ENCODE data around the gene LRBA. TPM values are rescaled to one million over a fixed set of nuclear protein-coding genes. Genes with fewer than 3 reads are reported as not detected.

The LRBA gene
- total and polyA plus RNA-seq, 9 of the 15 experiments (the other 6 are each of a cell fraction or from before 2014, with no cell fraction given), result 24.2 to 88.7 (median 59.7) TPM

- in situ Hi-C loops (cut with MboI), result no loop called here
- H3K79me2 ChIP-seq (ENCODE audit: control insufficient read depth, insufficient read depth, low read length), result no peaks in the 10 kb centered on the region; the same call in 2 of the 3 replicates
- BruUV-seq (replicated peaks), result no TSS peak
- H2AFZ ChIP-seq (ENCODE audit: low read depth, low read length), result no peak overlapping the region
- intact Hi-C loops (cut with micrococcal nuclease), result no loop called here
- no peak for TF ChIP-seq MCM3 (IDR thresholded peaks at IDR 0.05)
- TF ChIP-seq DACH1 (IDR thresholded peaks at IDR 0.05; ENCODE audit: partially characterized antibody), result no peak
- TF ChIP-seq SMARCC2 (IDR thresholded peaks at IDR 0.05; ENCODE audit: low read depth), result no peak
- TF ChIP-seq ZNF584 (CRISPR knock-in tag; IDR thresholded peaks at IDR 0.05; ENCODE audit: low read depth), result no peak
- no peak for TF ChIP-seq POLR2AphosphoS2 (IDR thresholded peaks at IDR 0.05; ENCODE audit: low read length)
- TF ChIP-seq CGGBP1 (CRISPR knock-in tag; IDR thresholded peaks at IDR 0.05), result no peak
- no peak for TF ChIP-seq CLOCK (CRISPR knock-in tag; IDR thresholded peaks at IDR 0.05; ENCODE audit: borderline replicate concordance)
- no peak for TF ChIP-seq NR2F6 (CRISPR knock-in tag; IDR thresholded peaks at IDR 0.05)
- no peak for TF ChIP-seq PCBP2 (IDR thresholded peaks at IDR 0.05; ENCODE audit: low read depth, low read length, poor library complexity, severe bottlenecking)
- no peak for TF ChIP-seq KLF10 (CRISPR knock-in tag; IDR thresholded peaks at IDR 0.05)
- no peak for TF ChIP-seq RB1 (IDR thresholded peaks at IDR 0.05; ENCODE audit: low read depth)
- TF ChIP-seq CREB1 (IDR thresholded peaks at IDR 0.05), result no peak
- TF ChIP-seq CREB1 (CRISPR knock-in tag; IDR thresholded peaks at IDR 0.05), result no peak
- TF ChIP-seq ZNF518B (CRISPR knock-in tag; IDR thresholded peaks at IDR 0.05), result no peak
- no peak overlapping the region for H3K4me2 ChIP-seq (ENCODE audit: insufficient read depth, low read length)
- H4K20me1 ChIP-seq (replicated peaks; ENCODE audit: control insufficient read depth, insufficient read depth, low read length), result no peaks in the 10 kb centered on the region
- H3K9me3 ChIP-seq (replicated peaks; ENCODE audit: control insufficient read depth, insufficient read depth, low read depth, low read length), result no peaks in the 10 kb centered on the region; the same call in 1 of the 2 replicates
- H3K27ac ChIP-seq (ENCODE audit: extremely low read depth, low read depth, low read length), result no peak overlapping the region
- no peaks in the 10 kb centered on the region for H3K9me1 ChIP-seq (ENCODE audit: control insufficient read depth, insufficient read depth, low read length)
- POLR2A ChIA-PET, result interaction anchor here (1.0 kb wide), 1 partner anchor 10 kb away, joined by 3 read pairs; no protein-coding TSS in a partner anchor
- CTCF ChIA-PET (ENCODE audit: low intra/inter-chr PET ratio), result interaction anchor here (0.6 kb wide), 1 partner anchor 646 kb away, joined by 3 read pairs; no protein-coding TSS in a partner anchor
- no peaks in the 10 kb centered on the region for H3K4me1 ChIP-seq (replicated peaks in 1 of 2; ENCODE audit: control insufficient read depth in 2 of 2, insufficient read depth in 2 of 2, low read length in 2 of 2)
- H3K27me3 ChIP-seq (ENCODE audit: control insufficient read depth in 2 of 2, insufficient read depth in 2 of 2, low read length in 2 of 2), result no peaks in the 10 kb centered on the region
- ATAC-seq (no peak), FAIRE-seq (no peak), DNase-seq (ENCODE audit: extremely low read depth in 1 of 4, low spot score in 3 of 4) (no peak)
- no peak overlapping the region for H3K9ac ChIP-seq (ENCODE audit: insufficient read depth in 1 of 2, low read depth in 2 of 2, low read length in 2 of 2)
- no peak overlapping the region for H3K4me3 ChIP-seq
- H3K36me3 ChIP-seq (ENCODE audit: control insufficient read depth, insufficient read depth, low read length), result peaks cover 23% of the 10 kb centered on the region
These were observed 196.4 kb downstream of the LRBA start for GRCh38 chr4:150818661-150819060.

Data from K562 (cell line).